Left cardiac atrium (tissue), 4 donors: Measurements from ENCODE around the gene ITIH1. TPM values are rescaled to one million over a fixed set of nuclear protein-coding genes. Genes with fewer than 3 reads are reported as not detected.
A peak's percentile ranks its signal among the peaks of the same experiment; 100 is the strongest.
"Not testable (repeated sequence)": the region's sequence is repeated elsewhere in the genome, so short reads cannot be mapped to it uniquely, and the experiment has no call there.

Experiments used
- ATAC-seq, 2 donors: fragments of 200-7000 bp; cut with Tn5 transposase; one replicate each; pipeline ENCODE4 v1.9.1; 2020; ENCODE audit warnings: mild to moderate bottlenecking in 2 of 2, moderate library complexity in 2 of 2
- DNase-seq: peaks from one replicate; pipeline ENCODE4 v3.0.0-alpha.2; 2020
- intact Hi-C, 2 donors: fragments of 100-400 bp; cut with DNase I; formaldehyde crosslinking; loops; one replicate each; pipeline versions ENCODE4 v1.14.1 to v1.15.1; 2022 to 2023
- total RNA-seq, 2 donors: library from RNA; stranded (reverse); fragmentation: NEBNext Ultra II Directional; extraction: Animal tissue kit (Norgen Biotek cat#: 25700); gene quantifications; one replicate each; pipeline ENCODE4 v1.2.1, GENCODE V29; 2021
- donor health status: DM: no; HTN: yes; CAD: no.
- donor health status: DM: no; HTN: yes; CAD: no; lungs with severe emphysema.
- donor health status: DM: yes; HTN: yes; CAD: no.
- donor health status: Dilated cardiomyopathy.

The ITIH1 gene
- total RNA-seq, 2 donors from 2014 or later: not detected

DNA sequence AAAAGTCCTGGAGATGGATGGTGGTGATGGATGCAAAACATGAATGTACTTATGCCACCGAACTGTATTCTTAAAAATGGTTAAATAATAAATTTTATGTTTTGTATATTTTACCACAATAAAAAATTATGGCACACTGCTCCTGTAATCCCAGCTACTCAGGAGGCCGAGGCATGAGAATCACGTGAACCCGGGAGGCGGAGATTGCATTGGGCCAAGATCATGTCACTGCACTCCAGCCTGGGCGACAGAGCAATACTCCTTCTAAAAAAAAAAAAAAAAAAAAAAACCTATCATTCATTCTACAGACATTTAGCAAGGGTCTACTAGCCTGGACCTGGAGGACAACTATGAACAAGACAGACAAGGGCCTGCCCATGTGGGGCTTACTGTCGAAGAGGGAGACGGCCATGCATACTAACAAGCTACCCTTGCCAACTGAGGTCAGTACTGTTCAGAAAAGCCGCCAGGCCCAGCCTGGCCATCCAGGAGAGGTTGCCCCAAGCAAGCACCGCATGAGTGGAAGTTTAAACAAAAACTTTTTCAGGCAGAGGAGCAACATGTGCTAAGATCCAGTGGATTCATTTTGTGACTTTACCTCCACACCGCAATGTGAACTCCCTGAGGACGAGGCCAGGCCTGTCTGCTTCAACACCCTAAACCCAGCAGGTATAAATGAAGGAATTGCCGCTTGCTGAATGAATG is 3.9 kb upstream of the ITIH1 start:
- DNase-seq (no peak), ATAC-seq (no peak)
- intact Hi-C loops: loop anchor here in 1 of 2 donors (5.0 kb wide), 1 partner anchor 59 kb away; the partner anchor contains the start of gene ITIH4

DNA sequence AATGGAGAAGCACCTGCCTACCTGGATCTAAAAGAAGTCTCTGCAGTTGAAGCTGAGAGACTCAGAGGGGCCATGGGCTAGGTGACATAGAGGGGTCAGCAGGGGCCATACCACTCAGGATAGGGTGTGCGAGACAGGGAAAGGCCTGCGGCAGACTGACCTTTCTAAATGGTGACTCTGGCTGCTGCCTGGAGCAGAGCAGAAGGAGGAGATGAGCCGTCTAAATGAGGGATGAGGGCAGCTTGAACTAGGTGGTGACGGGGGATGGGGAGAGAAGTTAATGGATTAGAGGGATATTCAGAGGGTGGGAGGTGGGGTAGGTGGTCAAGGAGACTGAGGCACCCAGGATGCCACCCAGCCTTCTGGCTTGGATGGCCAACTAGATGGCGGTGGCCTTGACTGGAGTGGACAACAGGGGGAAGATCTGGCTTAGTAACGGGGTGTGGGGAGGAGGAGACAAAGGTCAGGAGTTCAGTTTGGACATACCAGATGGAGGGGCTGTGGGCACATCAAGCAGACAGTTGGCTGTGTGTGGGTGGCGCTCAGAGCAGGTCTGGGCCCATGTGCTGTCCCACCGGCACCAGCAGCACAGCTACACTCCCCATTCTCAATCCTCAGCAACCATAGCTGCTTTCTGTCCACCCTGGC is 3.2 kb upstream of the ITIH1 start:
- DNase-seq (no peak), ATAC-seq (no peak)
- intact Hi-C loops: loop anchor here in 1 of 2 donors (5.0 kb wide), 1 partner anchor 58 kb away; the partner anchor contains the start of gene ITIH4

DNA sequence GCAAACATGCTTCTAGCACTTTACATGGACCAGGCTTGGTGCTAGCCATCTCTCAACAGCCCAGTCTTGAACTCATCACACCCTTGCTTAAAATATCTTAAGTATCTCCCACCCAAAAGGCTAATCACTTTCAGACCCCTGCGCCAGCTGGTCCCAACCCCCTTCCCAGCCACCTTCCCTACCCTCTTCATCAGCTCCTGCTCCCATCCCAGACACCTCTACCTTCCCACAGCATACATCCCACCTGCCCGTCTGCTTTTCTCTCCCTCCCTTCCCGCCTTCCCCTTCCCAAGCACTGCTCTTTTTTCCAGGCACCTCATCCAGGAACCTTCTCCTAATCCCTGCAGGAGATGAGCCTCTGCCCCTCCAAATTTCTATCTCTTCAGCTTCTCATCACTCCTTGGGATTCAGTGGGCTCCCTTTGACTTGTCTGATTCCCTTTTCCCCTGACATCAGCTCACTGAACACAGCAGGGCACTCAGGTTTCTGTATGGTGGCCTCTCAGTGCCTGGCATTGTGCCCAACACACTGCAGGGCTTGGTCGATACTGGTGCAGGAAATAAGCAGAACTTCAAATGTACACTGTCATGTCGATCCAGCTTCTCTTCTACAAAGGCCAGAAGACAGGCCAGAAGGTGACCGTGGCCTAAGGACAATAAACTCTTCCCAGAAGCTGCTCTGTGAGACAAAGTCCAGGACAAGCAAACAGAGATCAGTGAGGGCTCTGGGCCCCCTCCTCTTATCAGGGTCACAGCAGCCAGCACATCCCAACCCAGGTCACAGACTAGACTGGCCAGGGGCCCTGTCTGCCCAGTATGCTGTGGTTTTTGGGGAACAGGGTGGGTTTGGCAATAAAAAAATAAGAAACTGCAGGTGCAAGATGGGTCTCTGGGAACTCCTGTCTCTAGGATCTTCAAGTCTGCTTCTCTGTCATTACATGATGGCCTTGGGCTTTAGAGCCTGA is 2.2 kb upstream of the ITIH1 start:
- DNase-seq (no peak), ATAC-seq (no peak)
- intact Hi-C loops: loop anchor here in 1 of 2 donors (5.0 kb wide), 1 partner anchor 57 kb away; the partner anchor contains the start of gene ITIH4

DNA sequence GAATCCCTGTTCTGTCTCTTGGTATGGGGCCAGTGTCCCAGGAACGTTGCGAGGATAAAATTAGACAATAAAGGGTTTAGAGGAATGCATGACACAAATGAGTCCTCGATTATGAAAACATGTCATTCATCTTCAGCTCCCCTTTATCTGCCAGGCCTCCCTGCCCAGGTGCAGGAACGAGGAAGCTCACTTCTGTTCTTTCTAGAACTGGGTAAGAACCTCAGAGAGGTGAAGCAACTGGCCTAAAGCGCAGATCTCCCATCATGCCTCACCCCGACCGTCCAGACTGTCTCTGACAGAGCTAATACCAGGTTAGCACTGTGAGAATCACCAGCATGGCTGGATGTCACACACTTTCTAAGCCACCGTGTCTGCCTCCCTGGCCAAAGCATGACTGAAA is 1.5 kb upstream of the ITIH1 start:
- ATAC-seq (no peak), DNase-seq (no peak)
- intact Hi-C loops: no loop called here

DNA sequence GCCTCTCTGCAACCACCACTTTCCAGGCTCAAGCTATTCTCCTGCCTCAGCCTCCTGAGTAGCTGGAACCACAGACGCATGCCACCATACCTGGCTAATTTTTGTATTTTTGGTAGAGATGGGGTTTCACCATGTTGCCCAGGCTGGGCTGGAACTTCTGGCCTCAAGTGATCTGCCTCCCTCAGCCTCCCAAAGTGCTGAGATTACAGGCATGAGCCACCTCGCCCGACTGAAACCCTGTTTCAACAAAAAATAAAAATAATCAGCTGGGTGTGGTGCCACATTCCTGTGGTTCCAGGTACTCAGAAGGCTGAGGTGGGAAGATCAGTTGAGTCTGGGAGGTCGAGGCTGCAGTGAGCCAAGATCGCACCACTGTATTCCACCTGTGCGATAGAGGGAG is 913 bp upstream of the ITIH1 start:
- ATAC-seq, intact Hi-C loops, DNase-seq: not testable (repeated sequence)

DNA sequence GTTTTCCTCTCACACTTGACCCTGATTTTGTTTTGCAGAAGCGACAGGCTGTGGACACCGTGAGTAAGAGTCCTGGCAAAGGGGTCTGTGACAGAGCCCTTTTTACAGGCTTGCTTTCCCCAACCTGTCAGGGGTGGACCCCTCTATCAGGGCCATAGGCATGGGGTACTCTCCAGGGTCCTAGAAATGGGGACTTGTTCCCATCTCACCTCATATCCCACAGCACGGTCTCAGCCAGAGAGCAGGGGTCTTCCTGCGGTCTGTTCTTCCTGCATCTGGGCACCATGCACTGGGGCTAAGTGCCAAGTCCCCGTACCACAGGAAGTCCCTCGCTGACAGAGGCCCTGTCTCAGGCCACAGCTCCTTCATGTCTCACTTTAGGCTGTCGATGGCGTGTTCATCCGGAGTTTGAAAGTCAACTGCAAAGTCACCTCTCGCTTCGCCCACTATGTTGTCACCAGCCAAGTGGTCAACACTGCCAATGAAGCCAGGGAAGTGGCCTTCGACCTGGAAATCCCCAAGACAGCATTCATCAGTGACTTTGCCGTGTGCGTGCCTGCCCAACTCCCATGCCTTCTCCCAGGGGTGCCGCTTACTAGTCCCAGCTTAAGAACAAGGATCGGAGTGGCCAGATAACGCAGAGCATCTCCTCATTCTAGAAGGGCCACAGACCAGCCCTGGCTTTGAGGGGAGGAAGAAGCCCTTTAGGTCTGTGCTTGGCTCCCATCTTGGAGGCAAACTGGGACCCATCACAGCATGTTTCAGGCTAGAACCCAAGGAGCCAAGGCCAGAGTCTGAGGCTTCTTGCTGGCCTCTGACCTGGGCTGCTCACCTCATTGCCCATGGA is 783 bp downstream of the ITIH1 start:
- no peak for ATAC-seq
- peak; percentile 8 for DNase-seq
- intact Hi-C loops: no loop called here

DNA sequence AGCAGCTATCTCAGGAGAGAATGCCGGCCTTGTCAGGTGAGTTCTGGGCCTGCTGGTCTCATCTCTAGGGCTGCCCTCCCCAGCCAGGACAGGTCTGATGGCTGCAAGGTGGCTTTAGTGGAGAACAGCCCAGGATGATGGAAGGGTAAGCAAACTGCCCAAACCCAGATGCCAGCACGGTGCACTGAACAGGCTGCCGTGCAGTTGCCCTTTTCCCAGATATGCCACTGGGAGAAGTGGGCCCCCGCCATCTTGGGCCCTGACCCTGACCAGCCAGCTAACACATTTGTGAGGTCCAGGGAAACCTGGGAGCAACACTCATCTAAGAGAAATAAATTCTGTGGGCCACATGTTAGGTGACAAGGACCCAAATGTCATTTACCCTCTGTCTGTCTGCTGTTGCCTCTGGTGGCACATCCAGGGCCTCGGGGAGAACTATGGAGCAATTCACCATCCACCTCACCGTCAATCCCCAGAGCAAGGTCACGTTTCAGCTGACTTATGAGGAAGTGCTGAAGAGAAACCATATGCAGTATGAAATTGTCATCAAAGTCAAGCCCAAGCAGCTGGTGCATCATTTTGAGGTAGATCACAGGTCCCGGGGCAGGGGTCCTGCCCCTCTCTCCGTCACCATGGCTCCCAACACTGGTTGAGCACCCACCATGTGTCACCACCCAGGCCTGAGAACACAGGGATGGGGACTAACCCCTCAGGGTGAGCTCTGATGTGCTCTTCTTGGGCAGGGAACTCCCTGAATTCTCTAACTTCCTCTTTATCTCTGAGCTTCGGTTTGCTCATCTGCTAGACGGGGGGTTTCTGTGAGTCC is 1.8 kb downstream of the ITIH1 start:
- ATAC-seq (no peak), DNase-seq (no peak)
- intact Hi-C loops: no loop called here

DNA sequence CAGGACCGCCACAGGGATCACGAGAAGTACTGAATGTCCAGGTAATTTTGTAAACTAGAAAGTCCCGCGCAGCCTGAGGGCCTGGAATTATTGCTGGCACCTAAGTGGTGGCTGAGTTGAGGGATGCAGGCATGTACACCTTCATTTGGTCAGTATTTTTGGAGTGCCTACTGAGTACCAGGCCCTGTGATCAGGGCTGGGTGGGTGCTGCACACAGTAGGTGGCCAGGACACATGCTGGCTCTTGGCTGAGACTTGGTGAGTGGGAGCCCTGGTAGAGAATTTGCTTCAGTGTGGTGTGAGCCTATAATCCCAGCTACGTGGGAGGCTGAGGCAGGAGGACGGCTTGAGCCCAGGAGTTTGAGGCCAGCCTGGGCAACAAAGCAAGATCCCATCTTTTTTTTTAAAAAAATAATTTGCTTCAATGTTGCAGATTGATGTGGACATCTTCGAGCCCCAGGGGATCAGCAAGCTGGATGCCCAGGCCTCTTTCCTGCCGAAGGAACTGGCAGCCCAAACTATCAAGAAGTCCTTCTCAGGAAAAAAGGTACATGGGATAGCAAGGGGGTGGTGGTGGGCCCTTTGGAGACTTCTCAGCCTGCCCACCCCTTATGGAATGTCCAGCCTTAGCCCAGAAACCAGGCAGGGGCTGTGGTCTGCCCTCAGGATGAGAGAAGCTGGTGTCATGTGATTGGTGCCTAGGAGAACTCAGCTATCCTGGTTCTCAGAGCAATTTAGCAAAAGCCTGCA is 2.6 kb downstream of the ITIH1 start:
- intact Hi-C loops: no loop called here
- no peak for DNase-seq
- ATAC-seq: no peak

DNA sequence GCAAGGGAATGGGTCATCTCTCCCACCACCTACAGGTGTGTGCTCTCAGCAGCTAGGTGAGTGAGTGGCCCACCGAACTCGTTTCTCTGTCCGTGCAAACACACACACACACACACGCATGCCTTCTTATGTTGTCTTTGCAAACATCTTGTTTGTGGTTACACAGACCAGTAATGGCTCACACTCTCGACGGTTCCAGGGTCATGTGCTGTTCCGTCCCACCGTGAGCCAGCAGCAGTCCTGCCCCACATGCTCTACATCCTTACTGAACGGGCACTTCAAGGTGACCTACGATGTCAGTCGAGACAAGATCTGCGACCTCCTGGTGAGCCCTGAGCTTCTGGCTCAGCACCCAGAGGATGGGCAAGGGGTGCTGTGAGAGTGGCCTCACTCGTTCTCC is 4.3 kb downstream of the ITIH1 start:
- ATAC-seq (no peak), DNase-seq (no peak)
- intact Hi-C loops: no loop called here

DNA sequence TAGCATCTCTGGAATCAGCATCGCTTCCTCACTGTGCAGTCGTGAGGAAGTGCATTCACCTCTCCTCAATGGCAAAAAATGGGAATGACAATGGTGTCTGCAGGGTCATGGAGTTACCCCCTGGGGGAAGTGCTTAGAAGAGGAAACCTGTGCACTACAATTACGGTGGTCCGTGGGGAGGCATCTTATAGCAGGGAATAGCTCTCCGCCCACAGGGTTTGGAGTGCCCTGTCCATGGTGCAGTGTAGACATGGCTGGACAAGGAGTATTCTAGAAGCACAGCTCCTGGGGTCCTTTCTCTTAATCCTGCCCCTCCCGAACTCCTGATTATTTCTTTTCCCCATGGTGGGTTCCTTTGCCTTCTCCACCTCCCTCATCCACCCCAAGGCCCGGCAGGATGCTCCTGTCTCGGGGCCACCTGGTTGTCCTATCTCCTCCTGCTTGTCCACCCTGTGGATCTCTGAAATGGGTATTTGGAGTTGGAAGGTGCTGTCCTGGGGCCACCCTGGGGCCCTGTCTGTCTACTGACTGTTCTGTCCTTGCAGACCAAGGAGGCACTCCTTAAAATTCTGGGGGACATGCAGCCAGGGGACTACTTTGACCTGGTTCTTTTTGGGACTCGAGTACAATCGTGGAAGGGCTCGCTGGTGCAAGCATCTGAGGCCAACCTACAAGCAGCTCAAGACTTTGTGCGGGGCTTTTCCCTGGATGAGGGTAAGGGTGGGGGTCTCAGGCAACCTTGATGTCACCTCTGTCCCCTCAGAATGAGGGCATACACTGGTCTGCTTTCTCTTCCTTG is 5.2 kb downstream of the ITIH1 start:
- intact Hi-C loops: no loop called here
- ATAC-seq (no peak), DNase-seq (no peak)

DNA sequence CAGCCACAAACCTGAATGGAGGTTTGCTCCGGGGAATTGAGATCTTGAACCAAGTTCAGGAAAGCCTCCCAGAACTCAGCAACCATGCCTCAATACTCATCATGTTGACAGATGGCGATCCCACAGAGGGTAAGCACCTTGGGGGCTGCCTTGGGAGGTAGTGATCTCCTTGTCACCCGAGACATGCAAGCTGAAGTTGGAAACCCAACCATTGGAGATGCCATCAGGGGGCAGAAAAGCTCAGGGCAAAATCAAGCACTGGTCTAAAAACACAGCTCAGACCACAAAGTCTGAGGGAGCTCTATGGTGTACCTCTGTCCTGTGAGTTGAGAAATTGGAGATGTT is 5.8 kb downstream of the ITIH1 start:
- DNase-seq: no peak
- ATAC-seq: no peak
- intact Hi-C loops: no loop called here

DNA sequence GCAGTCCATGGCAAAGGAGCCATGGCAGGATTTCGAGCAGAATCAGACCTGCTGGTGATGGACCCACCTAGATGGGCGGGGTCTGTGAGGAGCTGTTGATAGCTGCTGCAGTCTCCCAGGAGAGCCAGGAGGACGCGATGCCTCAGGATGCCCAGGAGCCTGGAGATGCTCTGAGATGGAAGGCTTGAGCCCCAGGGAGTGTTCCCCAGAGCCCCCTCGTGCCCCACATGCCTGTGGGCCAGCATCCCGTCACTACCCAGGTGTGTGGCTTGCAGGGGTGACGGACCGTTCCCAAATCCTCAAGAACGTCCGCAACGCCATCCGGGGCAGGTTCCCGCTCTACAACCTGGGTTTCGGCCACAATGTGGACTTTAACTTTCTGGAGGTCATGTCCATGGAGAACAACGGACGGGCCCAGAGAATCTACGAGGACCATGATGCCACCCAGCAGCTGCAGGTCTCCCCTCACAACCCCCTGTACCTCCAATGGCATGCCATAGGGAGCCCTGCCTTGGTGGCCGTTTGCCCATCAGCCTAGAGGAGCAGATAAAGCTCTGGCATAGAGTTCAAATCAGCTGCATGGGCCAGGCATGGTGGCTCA is 6.7 kb downstream of the ITIH1 start:
- DNase-seq: peak; percentile 18
- intact Hi-C loops: no loop called here
- no peak for ATAC-seq

DNA sequence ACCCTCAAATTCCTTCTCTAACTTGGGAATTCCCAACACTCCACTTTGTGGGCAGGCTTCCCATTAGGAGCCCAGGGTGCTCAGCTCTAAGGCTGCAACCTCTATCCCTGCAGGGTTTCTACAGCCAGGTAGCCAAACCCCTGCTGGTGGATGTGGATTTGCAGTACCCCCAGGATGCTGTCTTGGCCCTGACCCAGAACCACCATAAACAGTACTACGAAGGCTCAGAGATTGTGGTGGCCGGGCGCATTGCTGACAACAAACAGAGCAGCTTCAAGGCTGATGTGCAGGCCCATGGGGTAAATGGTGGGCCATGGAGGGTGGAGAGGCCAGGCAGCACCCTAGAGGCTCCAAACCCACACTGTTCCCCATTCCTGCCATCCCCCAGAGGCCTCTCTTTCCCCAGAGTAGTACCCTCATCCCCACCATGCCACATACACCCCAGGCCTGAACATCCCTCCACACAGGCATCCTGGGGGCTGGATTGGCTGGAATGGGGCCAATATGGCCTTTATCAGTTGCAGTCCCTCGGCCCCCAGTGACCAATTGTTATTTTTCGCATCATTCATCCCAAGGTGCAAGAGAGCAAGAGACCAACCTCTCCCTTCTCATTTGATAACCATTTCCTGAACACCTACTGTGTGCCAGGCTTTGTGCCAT is 7.7 kb downstream of the ITIH1 start:
- intact Hi-C loops: no loop called here
- no peak for ATAC-seq
- peak; percentile 5 for DNase-seq

DNA sequence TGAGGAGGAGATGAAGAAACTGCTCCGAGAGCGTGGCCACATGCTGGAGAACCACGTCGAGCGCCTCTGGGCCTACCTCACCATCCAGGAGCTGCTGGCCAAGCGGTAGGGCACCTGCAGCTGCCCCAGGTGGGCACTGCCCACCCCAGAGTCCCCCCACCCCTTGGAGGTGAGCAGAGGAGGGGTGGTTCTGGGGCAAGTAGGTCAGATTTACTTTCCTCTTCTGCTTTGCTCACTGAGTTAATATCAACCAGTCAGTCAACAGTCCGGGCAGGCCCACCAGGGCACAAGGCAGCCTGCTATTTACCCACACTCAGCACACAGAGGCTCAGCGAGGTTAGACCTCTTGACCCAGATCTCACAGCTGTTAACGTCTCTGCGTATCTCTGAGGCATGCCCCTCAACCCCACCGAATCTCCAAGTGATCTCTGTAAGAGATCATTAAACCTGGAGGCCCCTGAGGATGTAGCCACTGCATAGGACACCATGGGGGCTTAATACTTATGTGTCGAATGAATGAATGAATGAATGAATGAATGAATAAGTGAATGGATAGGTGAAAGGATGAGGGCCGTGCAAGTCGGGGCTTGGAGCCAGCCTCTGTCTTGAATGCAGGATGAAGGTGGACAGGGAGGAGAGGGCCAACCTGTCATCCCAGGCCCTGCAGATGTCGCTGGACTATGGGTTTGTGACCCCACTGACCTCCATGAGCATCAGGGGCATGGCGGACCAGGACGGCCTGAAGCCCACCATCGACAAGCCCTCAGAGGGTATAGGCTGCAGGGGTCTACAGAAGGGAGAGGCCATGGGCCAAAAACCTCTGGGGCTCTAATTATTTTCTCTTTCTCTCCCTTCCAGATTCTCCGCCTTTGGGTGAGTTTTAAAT is 9.2 kb downstream of the ITIH1 start:
- DNase-seq: peak; percentile 12
- ATAC-seq: no peak
- intact Hi-C loops: no loop called here

DNA sequence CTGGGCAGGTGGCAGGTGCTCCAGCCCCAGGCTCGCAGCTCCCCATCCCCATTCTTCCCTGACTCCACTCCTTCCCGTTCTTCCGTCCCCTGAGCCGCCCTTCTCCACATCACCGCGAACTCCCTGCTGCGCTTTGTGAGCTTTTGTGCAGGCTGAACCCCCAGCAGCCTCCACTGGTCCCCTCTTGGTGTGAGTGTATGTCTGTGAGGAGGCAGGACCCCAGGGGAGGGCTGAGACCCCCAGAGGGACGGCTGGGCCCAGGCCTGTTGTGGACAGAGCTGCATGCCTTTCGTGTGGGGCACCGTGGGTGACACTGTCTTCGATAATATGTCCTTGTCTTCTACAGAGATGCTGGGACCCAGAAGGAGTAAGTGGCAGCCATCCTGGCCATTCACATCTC is 9.8 kb downstream of the ITIH1 start:
- intact Hi-C loops: no loop called here
- no peak for ATAC-seq
- peak; percentile 3 for DNase-seq
